ENCODE measurements around the gene R3HDM4.
"Not testable (repeated sequence)": the region's sequence is repeated elsewhere in the genome, so short reads cannot be mapped to it uniquely, and the experiment has no call there.

R3HDM4 gene

DNA sequence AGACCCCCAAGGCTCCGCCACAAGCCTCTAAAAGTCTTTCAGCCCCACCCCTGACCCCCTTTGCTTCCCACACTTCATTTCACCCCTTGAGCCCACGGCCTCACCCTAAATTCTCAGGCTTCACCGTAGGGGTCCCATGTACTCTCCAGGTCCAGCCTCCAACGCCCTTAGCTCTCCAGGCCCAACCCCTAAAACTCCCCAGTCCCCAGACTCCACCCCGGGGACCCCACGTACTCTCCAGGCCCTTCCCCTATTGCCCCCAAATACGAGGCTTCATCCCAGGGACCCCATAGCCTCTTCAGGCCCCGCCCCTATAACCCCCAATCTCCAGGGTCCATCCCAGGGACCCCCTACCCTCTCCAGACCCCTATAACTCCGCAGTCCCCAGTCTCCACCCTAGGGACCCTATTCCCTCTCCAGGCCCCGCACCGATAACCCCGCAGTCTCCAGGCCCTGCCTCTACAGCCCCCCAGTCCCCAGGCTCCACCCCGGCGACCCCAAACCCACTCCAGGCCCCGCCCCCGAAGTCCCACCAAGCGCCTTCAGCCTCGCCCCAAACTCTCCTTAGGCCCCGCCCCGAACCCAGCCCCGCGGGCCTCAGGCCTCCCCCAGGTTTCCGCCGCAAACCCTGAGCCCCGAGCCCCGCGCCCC lies 20.7 kb downstream of the R3HDM4 start:
- no peak overlapping the region for H4K91ac ChIP-seq (ENCODE audit: low read depth, low read length, poor library complexity)
- H3K9ac ChIP-seq (ENCODE audit: low read depth, low read length, poor library complexity): peak overlapping the region; percentile 9
- H2BK5ac ChIP-seq (ENCODE audit: low read length): peak overlapping the region; percentile 97
- DNase-seq (ENCODE audit: low spot score): no peak
- no peaks in the 10 kb centered on the region for H3K4me1 ChIP-seq (ENCODE audit: control insufficient read depth in 2 of 2, insufficient read depth in 1 of 2, low read depth in 1 of 2, low read length in 2 of 2)
- H2AFZ ChIP-seq (ENCODE audit: low read length): peak overlapping the region; percentile 100
- peaks cover 12% of the 10 kb centered on the region for H3K79me1 ChIP-seq (ENCODE audit: low read depth, low read length)
- peak overlapping the region; percentile 100 for H2AK5ac ChIP-seq (ENCODE audit: low read depth, low read length)
- no CpG with 5 or more reads among the region's 27 CpGs for WGBS, 2 donors (ENCODE audit: extremely low coverage in 2 of 2, insufficient read length in 2 of 2, insufficient replicate concordance in 1 of 2)
- H2BK120ac ChIP-seq (ENCODE audit: low read depth, low read length): peak overlapping the region; percentile 81
- H3K27ac ChIP-seq (replicated peaks; ENCODE audit: low read length): no peak overlapping the region
- peaks cover 18 to 47% of the 10 kb centered on the region in 2 donors for H3K36me3 ChIP-seq (replicated peaks in 1 of 2; ENCODE audit: control insufficient read depth in 2 of 2, insufficient read depth in 2 of 2, low read length in 2 of 2)
- peak overlapping the region; percentile 38 for H3K18ac ChIP-seq (ENCODE audit: low read length)
- H2BK12ac ChIP-seq (ENCODE audit: low read length): no peak overlapping the region
- no peak overlapping the region for H3K4ac ChIP-seq (ENCODE audit: low read length)
- no peak overlapping the region for H3K23ac ChIP-seq (ENCODE audit: low read depth, low read length, poor library complexity)
- no peak overlapping the region for H3K14ac ChIP-seq (ENCODE audit: low read length)
- peak overlapping the region; percentile 83 for H3K4me2 ChIP-seq (ENCODE audit: insufficient read depth, low read length, poor library complexity, severe bottlenecking)
- no peak overlapping the region for H4K8ac ChIP-seq (ENCODE audit: low read depth, low read length)
- H2BK15ac ChIP-seq (ENCODE audit: low read length): no peak overlapping the region
- peak overlapping the region; percentile 96 to 100 for H3K4me3 ChIP-seq (ENCODE audit: low read length in 2 of 2)
- no peaks in the 10 kb centered on the region for H3K27me3 ChIP-seq (ENCODE audit: control insufficient read depth in 3 of 3, insufficient read depth in 3 of 3, low read depth in 1 of 3, low read length in 3 of 3)
- H3K9me3 ChIP-seq (replicated peaks in 1 of 2; ENCODE audit: control insufficient read depth in 2 of 2, insufficient read depth in 1 of 2, low read depth in 1 of 2, low read length in 2 of 2): peaks cover 0 to 2% of the 10 kb centered on the region in 2 donors

DNA sequence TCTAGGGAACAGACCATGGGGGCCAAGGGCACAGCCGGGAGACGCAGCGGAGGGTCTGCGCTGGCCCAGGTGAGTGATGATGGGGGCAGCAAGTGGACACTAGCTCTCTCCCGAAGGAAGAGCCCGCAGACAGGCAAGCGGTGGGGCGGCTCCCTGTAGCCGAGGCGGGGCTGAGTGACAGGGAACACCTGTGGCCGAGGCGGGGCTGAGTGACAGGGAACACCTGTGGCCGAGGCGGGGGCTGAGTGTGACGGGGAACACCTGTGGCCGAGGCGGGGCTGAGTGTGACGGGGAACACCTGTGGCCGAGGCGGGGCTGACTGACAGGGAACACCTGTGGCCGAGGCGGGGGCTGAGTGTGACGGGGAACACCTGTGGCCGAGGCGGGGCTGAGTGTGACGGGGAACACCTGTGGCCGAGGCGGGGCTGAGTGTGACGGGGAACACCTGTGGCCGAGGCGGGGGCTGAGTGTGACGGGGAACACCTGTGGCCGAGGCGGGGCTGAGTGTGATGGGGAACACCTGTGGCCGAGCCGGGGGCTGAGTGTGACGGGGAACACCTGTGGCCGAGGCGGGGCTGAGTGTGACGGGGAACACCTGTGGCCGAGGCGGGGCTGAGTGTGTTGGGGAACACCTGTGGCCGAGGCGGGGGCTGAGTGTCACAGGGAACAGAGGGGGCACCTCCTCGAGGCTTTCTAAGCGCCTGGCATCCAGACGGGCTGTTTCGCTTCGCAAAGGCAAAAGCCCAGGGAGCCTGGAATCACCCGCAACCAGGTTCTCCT lies 21.4 kb downstream of the R3HDM4 start:
- not testable (repeated sequence) for H3K14ac ChIP-seq (ENCODE audit: low read length); H3K9me3 ChIP-seq (replicated peaks in 1 of 2; ENCODE audit: control insufficient read depth in 2 of 2, insufficient read depth in 1 of 2, low read depth in 1 of 2, low read length in 2 of 2); DNase-seq (ENCODE audit: low spot score); H3K27ac ChIP-seq (replicated peaks; ENCODE audit: low read length); H3K23ac ChIP-seq (ENCODE audit: low read depth, low read length, poor library complexity); H3K18ac ChIP-seq (ENCODE audit: low read length); H3K27me3 ChIP-seq (ENCODE audit: control insufficient read depth in 3 of 3, insufficient read depth in 3 of 3, low read depth in 1 of 3, low read length in 3 of 3); H4K8ac ChIP-seq (ENCODE audit: low read depth, low read length); H3K4ac ChIP-seq (ENCODE audit: low read length); H3K4me1 ChIP-seq (ENCODE audit: control insufficient read depth in 2 of 2, insufficient read depth in 1 of 2, low read depth in 1 of 2, low read length in 2 of 2); H2AFZ ChIP-seq (ENCODE audit: low read length); H2BK12ac ChIP-seq (ENCODE audit: low read length); H2BK120ac ChIP-seq (ENCODE audit: low read depth, low read length); H2BK15ac ChIP-seq (ENCODE audit: low read length); H4K91ac ChIP-seq (ENCODE audit: low read depth, low read length, poor library complexity)
- peak overlapping the region; percentile 83 for H3K4me2 ChIP-seq (ENCODE audit: insufficient read depth, low read length, poor library complexity, severe bottlenecking)
- peaks cover 12% of the 10 kb centered on the region for H3K79me1 ChIP-seq (ENCODE audit: low read depth, low read length)
- H3K4me3 ChIP-seq (ENCODE audit: low read length in 2 of 2): peak overlapping the region in 1 of 2 donors; percentile 96
- H2BK5ac ChIP-seq (ENCODE audit: low read length): peak overlapping the region; percentile 97
- peak overlapping the region; percentile 70 for H3K9ac ChIP-seq (ENCODE audit: low read depth, low read length, poor library complexity)
- WGBS, 2 donors (ENCODE audit: extremely low coverage in 2 of 2, insufficient read length in 2 of 2, insufficient replicate concordance in 1 of 2): no CpG with 5 or more reads among the region's 50 CpGs
- peak overlapping the region; percentile 100 for H2AK5ac ChIP-seq (ENCODE audit: low read depth, low read length)
- peaks cover 20 to 47% of the 10 kb centered on the region in 2 donors for H3K36me3 ChIP-seq (replicated peaks in 1 of 2; ENCODE audit: control insufficient read depth in 2 of 2, insufficient read depth in 2 of 2, low read length in 2 of 2)

DNA sequence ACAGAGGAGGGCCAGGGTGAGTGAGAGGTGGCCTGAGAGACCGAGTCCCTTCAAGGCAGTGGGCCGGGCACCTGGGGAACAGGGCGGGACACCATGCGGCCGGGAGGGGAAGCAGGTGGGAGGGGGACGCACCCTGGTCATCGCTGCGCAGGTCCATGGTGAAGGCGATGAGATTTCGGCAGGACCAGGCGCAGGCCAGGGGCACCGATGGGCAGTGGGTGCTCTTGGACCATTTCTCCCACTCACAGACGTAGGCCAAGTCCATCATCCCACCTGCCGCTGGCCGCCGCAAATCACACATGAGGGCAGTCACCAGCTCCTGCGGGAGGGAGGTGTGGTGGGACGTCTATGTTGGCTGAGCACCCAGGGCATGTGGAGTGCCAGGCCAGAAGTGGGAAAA lies 22.2 kb downstream of the R3HDM4 start:
- Histone ChIP-seq H4K8ac (ENCODE audit: low read depth, low read length) (no peak overlapping the region), H3K79me1 (ENCODE audit: low read depth, low read length) (peaks cover 13% of the 10 kb centered on the region), H3K4ac (ENCODE audit: low read length) (no peak overlapping the region), H3K27ac (replicated peaks; ENCODE audit: low read length) (no peak overlapping the region), H3K4me3 (ENCODE audit: low read length in 2 of 2) (peak overlapping the region in 1 of 2 donors; percentile 29), H3K4me1 (ENCODE audit: control insufficient read depth in 2 of 2, insufficient read depth in 1 of 2, low read depth in 1 of 2, low read length in 2 of 2) (no peaks in the 10 kb centered on the region), H3K27me3 (ENCODE audit: control insufficient read depth in 3 of 3, insufficient read depth in 3 of 3, low read depth in 1 of 3, low read length in 3 of 3) (no peaks in the 10 kb centered on the region), H2BK5ac (ENCODE audit: low read length) (no peak overlapping the region), H2AFZ (ENCODE audit: low read length) (no peak overlapping the region), H3K14ac (ENCODE audit: low read length) (no peak overlapping the region), H3K4me2 (ENCODE audit: insufficient read depth, low read length, poor library complexity, severe bottlenecking) (no peak overlapping the region), H2BK12ac (ENCODE audit: low read length) (no peak overlapping the region), H2BK120ac (ENCODE audit: low read depth, low read length) (no peak overlapping the region), H4K91ac (ENCODE audit: low read depth, low read length, poor library complexity) (no peak overlapping the region), H3K36me3 (replicated peaks in 1 of 2; ENCODE audit: control insufficient read depth in 2 of 2, insufficient read depth in 2 of 2, low read length in 2 of 2) (peaks cover 26 to 50% of the 10 kb centered on the region in 2 donors), H2BK15ac (ENCODE audit: low read length) (no peak overlapping the region), H3K9ac (ENCODE audit: low read depth, low read length, poor library complexity) (peak overlapping the region; percentile 4), H3K23ac (ENCODE audit: low read depth, low read length, poor library complexity) (no peak overlapping the region), H3K18ac (ENCODE audit: low read length) (no peak overlapping the region), H3K9me3 (replicated peaks in 1 of 2; ENCODE audit: control insufficient read depth in 2 of 2, insufficient read depth in 1 of 2, low read depth in 1 of 2, low read length in 2 of 2) (peaks cover 0 to 2% of the 10 kb centered on the region in 2 donors), H2AK5ac (ENCODE audit: low read depth, low read length) (no peak overlapping the region)
- WGBS, 2 donors (ENCODE audit: extremely low coverage in 2 of 2, insufficient read length in 2 of 2, insufficient replicate concordance in 1 of 2): no CpG with 5 or more reads among the region's 18 CpGs
- no peak for DNase-seq (ENCODE audit: low spot score)

DNA sequence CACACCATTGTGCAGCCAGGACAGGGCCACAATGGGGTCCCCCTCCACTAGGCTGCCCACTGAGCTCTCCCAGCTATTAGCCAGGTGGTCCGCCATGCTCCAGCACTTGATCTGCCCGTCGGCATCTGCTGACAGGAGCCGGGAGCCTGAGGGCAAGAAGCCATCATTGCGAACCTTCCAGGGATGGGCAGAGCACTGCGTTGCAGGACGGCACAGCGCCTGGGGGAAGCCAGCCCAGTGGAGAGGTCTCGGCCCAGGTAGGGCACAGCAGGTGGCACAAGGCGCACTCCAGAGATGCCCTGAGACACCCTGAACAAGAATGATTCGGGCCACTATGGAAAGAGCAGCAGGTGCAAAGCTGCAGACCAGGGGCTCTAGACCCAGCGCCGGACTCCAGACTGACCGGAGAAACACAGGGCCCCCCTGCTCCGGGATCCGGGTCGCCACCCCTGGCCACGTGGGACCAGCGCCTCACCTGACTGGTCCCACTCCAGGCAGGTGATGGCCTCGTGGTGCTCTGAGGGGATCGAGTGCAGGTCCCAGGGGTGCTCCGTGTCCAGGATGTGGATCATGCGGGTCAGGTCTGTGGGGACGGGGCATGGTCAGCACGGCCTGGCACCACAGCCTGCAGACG lies 23.2 kb downstream of the R3HDM4 start:
- Histone ChIP-seq H3K9ac (ENCODE audit: low read depth, low read length, poor library complexity) (no peak overlapping the region), H3K4me1 (ENCODE audit: control insufficient read depth in 2 of 2, insufficient read depth in 1 of 2, low read depth in 1 of 2, low read length in 2 of 2) (no peaks in the 10 kb centered on the region), H2BK12ac (ENCODE audit: low read length) (no peak overlapping the region), H3K4ac (ENCODE audit: low read length) (no peak overlapping the region), H2BK5ac (ENCODE audit: low read length) (peak overlapping the region; percentile 53), H3K9me3 (replicated peaks in 1 of 2; ENCODE audit: control insufficient read depth in 2 of 2, insufficient read depth in 1 of 2, low read depth in 1 of 2, low read length in 2 of 2) (peaks cover 0 to 2% of the 10 kb centered on the region in 2 donors), H3K18ac (ENCODE audit: low read length) (no peak overlapping the region), H4K8ac (ENCODE audit: low read depth, low read length) (no peak overlapping the region), H3K4me3 (ENCODE audit: low read length in 2 of 2) (no peak overlapping the region), H2AFZ (ENCODE audit: low read length) (no peak overlapping the region), H3K36me3 (replicated peaks in 1 of 2; ENCODE audit: control insufficient read depth in 2 of 2, insufficient read depth in 2 of 2, low read length in 2 of 2) (peaks cover 31 to 60% of the 10 kb centered on the region in 2 donors), H4K91ac (ENCODE audit: low read depth, low read length, poor library complexity) (no peak overlapping the region), H2BK15ac (ENCODE audit: low read length) (no peak overlapping the region), H3K79me1 (ENCODE audit: low read depth, low read length) (peaks cover 16% of the 10 kb centered on the region), H3K14ac (ENCODE audit: low read length) (no peak overlapping the region), H3K23ac (ENCODE audit: low read depth, low read length, poor library complexity) (no peak overlapping the region), H3K4me2 (ENCODE audit: insufficient read depth, low read length, poor library complexity, severe bottlenecking) (no peak overlapping the region), H3K27ac (replicated peaks; ENCODE audit: low read length) (no peak overlapping the region), H2BK120ac (ENCODE audit: low read depth, low read length) (no peak overlapping the region), H2AK5ac (ENCODE audit: low read depth, low read length) (peak overlapping the region; percentile 74), H3K27me3 (ENCODE audit: control insufficient read depth in 3 of 3, insufficient read depth in 3 of 3, low read depth in 1 of 3, low read length in 3 of 3) (no peaks in the 10 kb centered on the region)
- DNase-seq (ENCODE audit: low spot score): no peak
- no CpG with 5 or more reads among the region's 26 CpGs for WGBS, 2 donors (ENCODE audit: extremely low coverage in 2 of 2, insufficient read length in 2 of 2, insufficient replicate concordance in 1 of 2)
